ENCODE data around the gene PDE11A.

PDE11A gene

DNA sequence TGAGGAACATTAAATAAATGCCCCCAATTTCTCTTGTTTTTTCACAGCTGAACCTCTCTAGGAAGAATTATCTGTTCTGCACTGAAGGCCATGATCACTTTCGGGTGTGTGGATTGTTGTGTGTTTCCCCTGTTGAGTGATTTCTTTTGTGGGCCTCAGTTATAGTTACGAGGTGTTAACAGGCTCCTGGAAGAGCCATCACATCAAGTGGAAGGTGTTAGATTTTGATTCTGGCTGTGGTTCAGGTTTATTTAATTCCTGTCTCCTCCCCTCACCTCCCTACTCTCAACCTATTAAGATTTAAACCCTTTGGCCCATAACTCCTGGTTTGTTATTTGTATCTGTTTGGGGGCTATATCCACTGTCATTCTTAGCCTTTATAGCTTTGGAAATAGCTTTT is 497.2 kb downstream of the PDE11A start:
- Mint-ChIP-seq H3K9me3 (no peaks in the 10 kb centered on the region), H3K27ac (ENCODE audit: low read depth) (no peak overlapping the region), H3K27me3 (no peaks in the 10 kb centered on the region), H3K36me3 (ENCODE audit: insufficient read depth) (peaks cover 2% of the 10 kb centered on the region), H3K4me3 (no peak overlapping the region), H3K4me1 (no peaks in the 10 kb centered on the region)
- no peak for DNase-seq (ENCODE audit: low spot score in 2 of 2)
- ATAC-seq (replicated peaks; ENCODE audit: extremely low read depth, poor library complexity, severe bottlenecking) = no peak

GRCh38 chr2:177574356-177574755 is 498.2 kb downstream of the PDE11A start:
- DNase-seq (ENCODE audit: low spot score in 2 of 2) (no peak), ATAC-seq (replicated peaks; ENCODE audit: extremely low read depth, poor library complexity, severe bottlenecking) (no peak)
- Mint-ChIP-seq H3K9me3 (no peaks in the 10 kb centered on the region), H3K4me3 (no peak overlapping the region), H3K27ac (ENCODE audit: low read depth) (no peak overlapping the region), H3K4me1 (no peaks in the 10 kb centered on the region), H3K36me3 (ENCODE audit: insufficient read depth) (peaks cover 2% of the 10 kb centered on the region), H3K27me3 (no peaks in the 10 kb centered on the region)
